Epithelial cell of proximal tubule (primary cell): ENCODE data around the gene B3GAT1. TPM values are rescaled to one million over a fixed set of nuclear protein-coding genes. Genes with fewer than 3 reads are reported as not detected.

Experiments used
- DNase-seq: peaks from one replicate; pipeline ENCODE4 v3.0.0-alpha.2; 2011; ENCODE audit warnings: low read depth
- H3K4me3 ChIP-seq: 2 replicates; pipeline ENCODE4 v1.5.1; 2011; ENCODE audit warnings: low read depth, mild to moderate bottlenecking, low read length
- CTCF ChIP-seq: conservative IDR thresholded peaks from 2 replicates; pipeline ENCODE4 v1.5.1; 2012; ENCODE audit warnings: low read depth, mild to moderate bottlenecking, low read length
- total RNA-seq: library from RNA; depleted of rRNA; stranded (reverse); fragments of >200 nt; gene quantifications from 2 replicates; pipeline ENCODE4 v1.2.3, GENCODE V29; 2015

B3GAT1 gene
- total RNA-seq, 1 donor from 2014 or later: not detected

- no peak overlapping the region for H3K4me3 ChIP-seq
- no peak for DNase-seq
- no peak for TF ChIP-seq CTCF
These were observed 6.6 kb downstream of the B3GAT1 start for GRCh38 chr11:134405436-134405835.

- H3K4me3 ChIP-seq: no peak overlapping the region
- DNase-seq: no peak
- no peak for TF ChIP-seq CTCF
These were observed 7.3 kb downstream of the B3GAT1 start for GRCh38 chr11:134404575-134405341.

- no peak overlapping the region for H3K4me3 ChIP-seq
- TF ChIP-seq CTCF: no peak
- no peak for DNase-seq
These were observed 9.1 kb downstream of the B3GAT1 start for GRCh38 chr11:134402910-134403309.

GRCh38 chr11:134401825-134402809 is 9.9 kb downstream of the B3GAT1 start:
- no peak overlapping the region for H3K4me3 ChIP-seq
- TF ChIP-seq CTCF: no peak
- no peak for DNase-seq

- no peak for TF ChIP-seq CTCF
- no peak for DNase-seq
These were observed 12.0 kb downstream of the B3GAT1 start for GRCh38 chr11:134399996-134400395.

GRCh38 chr11:134399293-134399654 is 12.8 kb downstream of the B3GAT1 start:
- H3K4me3 ChIP-seq: no peak overlapping the region
- no peak for TF ChIP-seq CTCF
- no peak for DNase-seq

More at GRCh38 chr11:134399996-134400395, 12.0 kb downstream of the B3GAT1 start:
- H3K4me3 ChIP-seq: no peak overlapping the region
